Neural cell (in vitro differentiated cells): ENCODE data around the gene CASZ1. TPM values are rescaled to one million over a fixed set of nuclear protein-coding genes. Genes with fewer than 3 reads are reported as not detected.

ENCODE experiments used
- H2AFZ ChIP-seq: fragments of 200-600, 300-800 bp; sonication (generic), shearing (Covaris generic); 2 replicates; pipeline ENCODE4 v1.6.0; 2014; ENCODE audit warnings: low read depth, mild to moderate bottlenecking, antibody characterized with exemption, low read length, moderate library complexity
- H3F3A ChIP-seq: fragments of 200-600 bp; shearing (Covaris generic); 2 replicates; pipeline ENCODE4 v1.6.1; 2016; ENCODE audit warnings: mild to moderate bottlenecking, moderate library complexity, mixed read lengths, antibody characterized with exemption, low read length; ENCODE audit not compliant: insufficient read depth, poor library complexity, severe bottlenecking
- H3K27ac ChIP-seq: fragments of 200-600, 300-800 bp; sonication (generic), shearing (Covaris generic); 2 replicates; pipeline ENCODE4 v1.5.1; 2014; ENCODE audit warnings: mild to moderate bottlenecking, low read length, moderate library complexity
- H3K27me3 ChIP-seq: fragments of 300-800, 200-600 bp; sonication (generic), shearing (Covaris generic); 2 replicates; pipeline ENCODE4 v1.6.0; 2014; ENCODE audit warnings: mild to moderate bottlenecking, low read depth, low read length, moderate library complexity; ENCODE audit not compliant: insufficient read depth
- H3K36me3 ChIP-seq: fragments of 300-800, 200-600 bp; sonication (generic), shearing (Covaris generic); 2 replicates; pipeline ENCODE4 v1.5.1; 2014; ENCODE audit warnings: mild to moderate bottlenecking, antibody characterized with exemption, low read length, moderate library complexity; ENCODE audit not compliant: insufficient read depth
- H3K4me2 ChIP-seq: fragments of 300-800, 200-600 bp; sonication (generic), shearing (Covaris generic); 2 replicates; pipeline ENCODE4 v1.6.0; 2014; ENCODE audit warnings: mild to moderate bottlenecking, low read length
- H3K4me3 ChIP-seq: fragments of 300-800, 200-600 bp; sonication (generic), shearing (Covaris generic); 2 replicates; pipeline ENCODE4 v1.5.1; 2014; ENCODE audit warnings: mild to moderate bottlenecking, low read length, moderate library complexity
- H3K79me2 ChIP-seq: fragments of 200-600 bp; shearing (Covaris generic); replicated peaks from 2 replicates; pipeline ENCODE4 v1.6.0; 2014; ENCODE audit warnings: mild to moderate bottlenecking, low read length, moderate library complexity; ENCODE audit not compliant: insufficient read depth
- H3K9ac ChIP-seq: fragments of 300-800, 200-600 bp; sonication (generic), shearing (Covaris generic); 2 replicates; pipeline ENCODE4 v1.6.1; 2016; ENCODE audit warnings: mild to moderate bottlenecking, low read length, mixed read lengths
- H3K9me2 ChIP-seq: fragments of 200-600 bp; shearing (Covaris generic); 2 replicates; pipeline ENCODE4 v1.6.1; 2016; ENCODE audit warnings: mild to moderate bottlenecking, low read length, mixed read lengths; ENCODE audit not compliant: insufficient read depth
- H3K9me3 ChIP-seq: fragments of 200-600, 300-800 bp; sonication (generic), shearing (Covaris generic); 2 replicates; pipeline ENCODE4 v1.6.1; 2016; ENCODE audit warnings: mild to moderate bottlenecking, mixed run types, low read length, moderate library complexity, mixed read lengths
- H4K20me1 ChIP-seq: fragments of 200-600 bp; shearing (Covaris generic); 2 replicates; pipeline ENCODE4 v1.6.1; 2016; ENCODE audit warnings: mild to moderate bottlenecking, mixed run types; ENCODE audit not compliant: insufficient read depth
- CTCF ChIP-seq: fragments of 450-650 bp; IDR thresholded peaks from 2 replicates; pipeline ENCODE4 v1.5.1; 2014; ENCODE audit warnings: antibody characterized with exemption, mild to moderate bottlenecking, moderate library complexity; ENCODE audit not compliant: poor library complexity, severe bottlenecking
- EP300 ChIP-seq: fragments of 450-650 bp; conservative IDR thresholded peaks from 2 replicates; pipeline ENCODE4 v1.6.1; 2014; ENCODE audit warnings: antibody characterized with exemption, mild to moderate bottlenecking, moderate library complexity; ENCODE audit not compliant: poor library complexity, severe bottlenecking
- EZH2 ChIP-seq: fragments of 200-600, 300-800 bp; shearing (Covaris generic), sonication (generic); IDR thresholded peaks from 2 replicates; pipeline ENCODE4 v1.6.1; 2014; ENCODE audit warnings: antibody characterized with exemption, low read length, borderline replicate concordance, mild to moderate bottlenecking; ENCODE audit not compliant: insufficient read depth, poor library complexity, severe bottlenecking
- MXI1 ChIP-seq: fragments of 450-650 bp; conservative IDR thresholded peaks from 2 replicates; pipeline ENCODE4 v1.6.1; 2014; ENCODE audit warnings: antibody characterized with exemption, mild to moderate bottlenecking; ENCODE audit not compliant: poor library complexity, severe bottlenecking
- POLR2AphosphoS5 ChIP-seq: IDR thresholded peaks from 2 replicates; pipeline ENCODE4 v1.6.1; 2012
- RAD21 ChIP-seq: fragments of 450-650 bp; conservative IDR thresholded peaks from 2 replicates; pipeline ENCODE4 v1.6.1; 2014; ENCODE audit warnings: antibody characterized with exemption, mild to moderate bottlenecking, moderate library complexity
- SMC3 ChIP-seq: fragments of 450-650 bp; conservative IDR thresholded peaks from 2 replicates; pipeline ENCODE4 v1.6.1; 2014; ENCODE audit warnings: antibody characterized with exemption, mild to moderate bottlenecking, moderate library complexity; ENCODE audit not compliant: poor library complexity
- TAF1 ChIP-seq: IDR thresholded peaks from 2 replicates; pipeline ENCODE4 v1.6.1; 2012; ENCODE audit warnings: low read depth
- polyA plus RNA-seq: library from polyadenylated mRNA; depleted of rRNA; stranded (reverse); fragments of >200 nt; gene quantifications from 2 replicates; pipeline ENCODE4 v1.2.3, GENCODE V29; 2014
- TF ChIP-seq, protein P1 (sequence below): IDR thresholded peaks from 2 replicates; pipeline ENCODE4 v1.6.1; 2012; ENCODE audit warnings: borderline replicate concordance

The CASZ1 gene
- polyA plus RNA-seq, 1 donor from 2014 or later, result 0.27 TPM

- H3K9me2 ChIP-seq, result no peaks in the 10 kb centered on the region
- no peak overlapping the region for H2AFZ ChIP-seq
- H3K9ac ChIP-seq, result no peak overlapping the region
- no peaks in the 10 kb centered on the region for H3F3A ChIP-seq
- H3K27me3 ChIP-seq, result no peaks in the 10 kb centered on the region
- TF ChIP-seq SMC3 (no peak), RAD21 (no peak), EZH2 (no peak), EP300 (no peak), POLR2AphosphoS5 (no peak), TAF1 (no peak), CTCF (no peak)
- TF ChIP-seq, protein P1, sequence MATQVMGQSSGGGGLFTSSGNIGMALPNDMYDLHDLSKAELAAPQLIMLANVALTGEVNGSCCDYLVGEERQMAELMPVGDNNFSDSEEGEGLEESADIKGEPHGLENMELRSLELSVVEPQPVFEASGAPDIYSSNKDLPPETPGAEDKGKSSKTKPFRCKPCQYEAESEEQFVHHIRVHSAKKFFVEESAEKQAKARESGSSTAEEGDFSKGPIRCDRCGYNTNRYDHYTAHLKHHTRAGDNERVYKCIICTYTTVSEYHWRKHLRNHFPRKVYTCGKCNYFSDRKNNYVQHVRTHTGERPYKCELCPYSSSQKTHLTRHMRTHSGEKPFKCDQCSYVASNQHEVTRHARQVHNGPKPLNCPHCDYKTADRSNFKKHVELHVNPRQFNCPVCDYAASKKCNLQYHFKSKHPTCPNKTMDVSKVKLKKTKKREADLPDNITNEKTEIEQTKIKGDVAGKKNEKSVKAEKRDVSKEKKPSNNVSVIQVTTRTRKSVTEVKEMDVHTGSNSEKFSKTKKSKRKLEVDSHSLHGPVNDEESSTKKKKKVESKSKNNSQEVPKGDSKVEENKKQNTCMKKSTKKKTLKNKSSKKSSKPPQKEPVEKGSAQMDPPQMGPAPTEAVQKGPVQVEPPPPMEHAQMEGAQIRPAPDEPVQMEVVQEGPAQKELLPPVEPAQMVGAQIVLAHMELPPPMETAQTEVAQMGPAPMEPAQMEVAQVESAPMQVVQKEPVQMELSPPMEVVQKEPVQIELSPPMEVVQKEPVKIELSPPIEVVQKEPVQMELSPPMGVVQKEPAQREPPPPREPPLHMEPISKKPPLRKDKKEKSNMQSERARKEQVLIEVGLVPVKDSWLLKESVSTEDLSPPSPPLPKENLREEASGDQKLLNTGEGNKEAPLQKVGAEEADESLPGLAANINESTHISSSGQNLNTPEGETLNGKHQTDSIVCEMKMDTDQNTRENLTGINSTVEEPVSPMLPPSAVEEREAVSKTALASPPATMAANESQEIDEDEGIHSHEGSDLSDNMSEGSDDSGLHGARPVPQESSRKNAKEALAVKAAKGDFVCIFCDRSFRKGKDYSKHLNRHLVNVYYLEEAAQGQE, result no peak
- no peak overlapping the region for H3K4me3 ChIP-seq
- no peak overlapping the region for H3K4me2 ChIP-seq
- no peaks in the 10 kb centered on the region for H3K79me2 ChIP-seq
- H3K9me3 ChIP-seq, result no peaks in the 10 kb centered on the region
- H3K27ac ChIP-seq, result no peak overlapping the region
- H3K36me3 ChIP-seq, result no peaks in the 10 kb centered on the region
- no peaks in the 10 kb centered on the region for H4K20me1 ChIP-seq
Measured at GRCh38 chr1:10775763-10776162, 20.7 kb downstream of the CASZ1 start.

DNA sequence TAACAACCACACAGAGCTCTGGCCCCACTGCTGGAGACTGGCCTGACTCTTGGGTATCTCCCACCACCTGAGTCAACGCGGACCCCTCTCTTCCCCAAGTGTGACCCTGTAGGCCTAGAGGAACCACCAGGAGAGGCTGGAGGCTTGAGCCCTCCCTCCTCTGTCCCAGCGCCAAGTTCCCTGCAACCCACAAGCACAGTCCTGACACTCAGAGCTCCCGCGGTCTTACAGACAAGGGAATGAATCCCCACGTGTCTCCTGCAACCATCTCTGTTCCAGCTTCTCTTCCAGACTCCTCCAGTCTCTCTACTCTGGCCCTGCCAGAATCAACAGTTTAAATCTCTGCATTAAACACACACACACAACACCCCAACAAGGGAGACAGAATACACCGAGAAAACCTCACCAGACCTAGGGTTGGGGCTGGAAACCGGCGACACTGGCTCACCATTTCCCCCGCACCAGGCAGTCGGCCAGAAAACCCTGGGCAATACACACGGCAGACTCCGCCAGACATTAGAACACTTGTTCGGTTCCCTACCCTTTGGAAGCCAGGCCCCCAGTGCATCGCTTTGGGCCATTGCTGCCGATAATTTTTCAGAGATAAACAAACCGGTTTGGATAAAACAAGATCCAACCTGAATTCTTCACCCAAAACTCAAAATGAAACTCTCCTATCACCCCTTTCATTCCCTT, 21.7 kb downstream of the CASZ1 start:
- no peak overlapping the region for H3K4me2 ChIP-seq
- H3K79me2 ChIP-seq, result no peaks in the 10 kb centered on the region
- no peak for TF ChIP-seq SMC3
- no peak for TF ChIP-seq MXI1
- TF ChIP-seq EP300, result no peak
- TF ChIP-seq CTCF, result no peak
- no peak for TF ChIP-seq TAF1
- TF ChIP-seq EZH2, result no peak
- TF ChIP-seq, protein P1, result no peak
- no peak for TF ChIP-seq POLR2AphosphoS5
- no peak for TF ChIP-seq RAD21
- no peaks in the 10 kb centered on the region for H3F3A ChIP-seq
- H3K27ac ChIP-seq, result no peak overlapping the region
- H4K20me1 ChIP-seq, result no peaks in the 10 kb centered on the region
- H2AFZ ChIP-seq, result no peak overlapping the region
- H3K9me3 ChIP-seq, result no peaks in the 10 kb centered on the region
- H3K4me3 ChIP-seq, result no peak overlapping the region
- no peaks in the 10 kb centered on the region for H3K9me2 ChIP-seq
- H3K9ac ChIP-seq, result no peak overlapping the region
- no peaks in the 10 kb centered on the region for H3K27me3 ChIP-seq
- H3K36me3 ChIP-seq, result no peaks in the 10 kb centered on the region
